ENCODE data around the gene GLI3.
A peak's percentile ranks its signal among the peaks of the same experiment; 100 is the strongest.

GLI3 gene

GRCh38 chr7:42117201-42117600, 119.8 kb downstream of the GLI3 start:
- DNase-seq (ENCODE audit: low spot score) (no peak), ATAC-seq (ENCODE audit: low read depth) (no peak)
- Histone ChIP-seq H3K4me3 (ENCODE audit: severe bottlenecking) (no peak overlapping the region), H3K4me1 (ENCODE audit: insufficient read depth, poor library complexity, severe bottlenecking) (no peaks in the 10 kb centered on the region), H3K9me3 (ENCODE audit: severe bottlenecking) (no peaks in the 10 kb centered on the region), H3K27ac (ENCODE audit: poor library complexity, severe bottlenecking) (no peak overlapping the region), H3K36me3 (ENCODE audit: low read depth) (no peaks in the 10 kb centered on the region), H3K27me3 (ENCODE audit: insufficient read depth, poor library complexity, severe bottlenecking) (no peaks in the 10 kb centered on the region)
- no peak for TF ChIP-seq CTCF (IDR thresholded peaks at IDR 0.05; ENCODE audit: poor library complexity, severe bottlenecking)

GRCh38 chr7:42115795-42116194, 121.2 kb downstream of the GLI3 start:
- TF ChIP-seq CTCF (IDR thresholded peaks at IDR 0.05; ENCODE audit: poor library complexity, severe bottlenecking): no peak
- Histone ChIP-seq H3K4me3 (ENCODE audit: severe bottlenecking) (no peak overlapping the region), H3K27me3 (ENCODE audit: insufficient read depth, poor library complexity, severe bottlenecking) (no peaks in the 10 kb centered on the region), H3K4me1 (ENCODE audit: insufficient read depth, poor library complexity, severe bottlenecking) (no peaks in the 10 kb centered on the region), H3K9me3 (ENCODE audit: severe bottlenecking) (no peaks in the 10 kb centered on the region), H3K36me3 (ENCODE audit: low read depth) (no peaks in the 10 kb centered on the region), H3K27ac (ENCODE audit: poor library complexity, severe bottlenecking) (no peak overlapping the region)
- DNase-seq (ENCODE audit: low spot score) (no peak), ATAC-seq (ENCODE audit: low read depth) (no peak)

- no peak for TF ChIP-seq CTCF (IDR thresholded peaks at IDR 0.05; ENCODE audit: poor library complexity, severe bottlenecking)
- no peak overlapping the region for H3K27ac ChIP-seq (ENCODE audit: poor library complexity, severe bottlenecking)
- DNase-seq (ENCODE audit: low spot score) (no peak), ATAC-seq (ENCODE audit: low read depth) (no peak)
- peaks cover 28% of the 10 kb centered on the region for H3K4me1 ChIP-seq (ENCODE audit: insufficient read depth, poor library complexity, severe bottlenecking)
- no peak overlapping the region for H3K4me3 ChIP-seq (ENCODE audit: severe bottlenecking)
- H3K27me3 ChIP-seq (ENCODE audit: insufficient read depth, poor library complexity, severe bottlenecking): no peaks in the 10 kb centered on the region
- H3K36me3 ChIP-seq (ENCODE audit: low read depth): no peaks in the 10 kb centered on the region
- H3K9me3 ChIP-seq (ENCODE audit: severe bottlenecking): no peaks in the 10 kb centered on the region
Observed at GRCh38 chr7:42110333-42110732, 126.7 kb downstream of the GLI3 start.

- H3K4me3 ChIP-seq (ENCODE audit: severe bottlenecking): no peak overlapping the region
- no peaks in the 10 kb centered on the region for H3K36me3 ChIP-seq (ENCODE audit: low read depth)
- peak overlapping the region; percentile 59 for H3K27ac ChIP-seq (ENCODE audit: poor library complexity, severe bottlenecking)
- ATAC-seq (ENCODE audit: low read depth): no peak
- peaks cover 28% of the 10 kb centered on the region for H3K4me1 ChIP-seq (ENCODE audit: insufficient read depth, poor library complexity, severe bottlenecking)
- H3K27me3 ChIP-seq (ENCODE audit: insufficient read depth, poor library complexity, severe bottlenecking): no peaks in the 10 kb centered on the region
- H3K9me3 ChIP-seq (ENCODE audit: severe bottlenecking): no peaks in the 10 kb centered on the region
- TF ChIP-seq CTCF (IDR thresholded peaks at IDR 0.05; ENCODE audit: poor library complexity, severe bottlenecking): no peak
- no peak for DNase-seq (ENCODE audit: low spot score)
Observed at GRCh38 chr7:42108803-42109528, 128.0 kb downstream of the GLI3 start.

GRCh38 chr7:42107484-42108240, 129.3 kb downstream of the GLI3 start:
- DNase-seq (ENCODE audit: low spot score): no peak

More at GRCh38 chr7:42107484-42108240, 129.3 kb downstream of the GLI3 start:
- Histone ChIP-seq H3K4me1 (ENCODE audit: insufficient read depth, poor library complexity, severe bottlenecking) (peaks cover 28% of the 10 kb centered on the region), H3K27me3 (ENCODE audit: insufficient read depth, poor library complexity, severe bottlenecking) (no peaks in the 10 kb centered on the region), H3K4me3 (ENCODE audit: severe bottlenecking) (no peak overlapping the region), H3K27ac (ENCODE audit: poor library complexity, severe bottlenecking) (peak overlapping the region; percentile 59), H3K9me3 (ENCODE audit: severe bottlenecking) (no peaks in the 10 kb centered on the region), H3K36me3 (ENCODE audit: low read depth) (no peaks in the 10 kb centered on the region)
- peak; percentile 59 for ATAC-seq (ENCODE audit: low read depth)
- no peak for TF ChIP-seq CTCF (IDR thresholded peaks at IDR 0.05; ENCODE audit: poor library complexity, severe bottlenecking)

All from RWPE2 (cell line).